ENCODE data around the gene NCK2.

NCK2 gene

DNA sequence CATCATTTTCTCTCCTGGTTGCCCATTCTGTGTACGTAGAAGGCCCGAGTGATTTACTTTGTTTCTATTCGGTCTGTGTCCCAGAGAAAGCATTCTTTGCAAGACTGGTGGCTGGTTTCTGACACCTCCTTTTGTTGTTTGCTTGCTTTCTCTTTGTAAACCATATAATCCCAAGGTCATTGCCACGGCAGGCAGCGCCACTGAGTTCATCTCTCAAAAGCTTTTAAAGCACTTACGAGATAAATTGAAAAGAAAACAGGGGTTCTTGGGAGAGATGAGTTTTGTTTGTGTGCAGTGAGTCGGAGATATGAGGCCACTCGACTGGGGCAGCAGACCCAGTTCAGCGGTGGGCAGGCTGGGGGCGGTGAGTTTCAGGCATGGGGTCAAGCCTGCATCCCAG is 137.6 kb downstream of the NCK2 start:
- TF ChIP-seq, protein P1, sequence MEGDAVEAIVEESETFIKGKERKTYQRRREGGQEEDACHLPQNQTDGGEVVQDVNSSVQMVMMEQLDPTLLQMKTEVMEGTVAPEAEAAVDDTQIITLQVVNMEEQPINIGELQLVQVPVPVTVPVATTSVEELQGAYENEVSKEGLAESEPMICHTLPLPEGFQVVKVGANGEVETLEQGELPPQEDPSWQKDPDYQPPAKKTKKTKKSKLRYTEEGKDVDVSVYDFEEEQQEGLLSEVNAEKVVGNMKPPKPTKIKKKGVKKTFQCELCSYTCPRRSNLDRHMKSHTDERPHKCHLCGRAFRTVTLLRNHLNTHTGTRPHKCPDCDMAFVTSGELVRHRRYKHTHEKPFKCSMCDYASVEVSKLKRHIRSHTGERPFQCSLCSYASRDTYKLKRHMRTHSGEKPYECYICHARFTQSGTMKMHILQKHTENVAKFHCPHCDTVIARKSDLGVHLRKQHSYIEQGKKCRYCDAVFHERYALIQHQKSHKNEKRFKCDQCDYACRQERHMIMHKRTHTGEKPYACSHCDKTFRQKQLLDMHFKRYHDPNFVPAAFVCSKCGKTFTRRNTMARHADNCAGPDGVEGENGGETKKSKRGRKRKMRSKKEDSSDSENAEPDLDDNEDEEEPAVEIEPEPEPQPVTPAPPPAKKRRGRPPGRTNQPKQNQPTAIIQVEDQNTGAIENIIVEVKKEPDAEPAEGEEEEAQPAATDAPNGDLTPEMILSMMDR (IDR thresholded peaks at IDR 0.05; ENCODE audit: low read depth, low read length, missing control alignments): no peak
- H3K4me3 ChIP-seq (ENCODE audit: low read depth, low read length): no peak overlapping the region
- no peak for DNase-seq (ENCODE audit: low read depth)

DNA sequence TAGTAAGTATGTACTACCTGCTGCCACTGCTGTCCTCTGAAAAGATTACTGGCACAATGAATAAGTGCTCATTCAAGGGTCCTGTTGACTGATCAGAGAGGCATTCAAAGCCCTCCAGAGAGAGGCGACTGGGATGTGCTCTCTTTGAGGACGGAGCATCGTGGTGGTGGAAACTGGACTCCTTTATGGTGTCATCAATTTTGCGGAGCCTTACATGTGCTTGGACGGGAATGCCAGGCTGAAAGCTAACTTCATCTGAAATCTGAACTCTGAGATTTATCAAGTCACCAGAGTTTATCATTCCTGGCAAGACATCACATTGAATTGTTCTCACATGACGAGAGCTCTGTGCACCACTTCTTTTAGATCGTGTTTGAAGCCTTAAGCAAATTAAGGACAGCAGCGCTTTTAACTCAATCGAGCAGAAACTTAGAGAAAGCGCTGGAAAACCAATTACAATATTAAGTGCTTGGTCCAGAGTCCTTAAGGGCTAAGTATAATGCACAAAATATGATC is 138.3 kb downstream of the NCK2 start:
- DNase-seq (ENCODE audit: low read depth): no peak
- TF ChIP-seq, protein P1 (IDR thresholded peaks at IDR 0.05; ENCODE audit: low read depth, low read length, missing control alignments): no peak
- H3K4me3 ChIP-seq (ENCODE audit: low read depth, low read length): no peak overlapping the region

DNA sequence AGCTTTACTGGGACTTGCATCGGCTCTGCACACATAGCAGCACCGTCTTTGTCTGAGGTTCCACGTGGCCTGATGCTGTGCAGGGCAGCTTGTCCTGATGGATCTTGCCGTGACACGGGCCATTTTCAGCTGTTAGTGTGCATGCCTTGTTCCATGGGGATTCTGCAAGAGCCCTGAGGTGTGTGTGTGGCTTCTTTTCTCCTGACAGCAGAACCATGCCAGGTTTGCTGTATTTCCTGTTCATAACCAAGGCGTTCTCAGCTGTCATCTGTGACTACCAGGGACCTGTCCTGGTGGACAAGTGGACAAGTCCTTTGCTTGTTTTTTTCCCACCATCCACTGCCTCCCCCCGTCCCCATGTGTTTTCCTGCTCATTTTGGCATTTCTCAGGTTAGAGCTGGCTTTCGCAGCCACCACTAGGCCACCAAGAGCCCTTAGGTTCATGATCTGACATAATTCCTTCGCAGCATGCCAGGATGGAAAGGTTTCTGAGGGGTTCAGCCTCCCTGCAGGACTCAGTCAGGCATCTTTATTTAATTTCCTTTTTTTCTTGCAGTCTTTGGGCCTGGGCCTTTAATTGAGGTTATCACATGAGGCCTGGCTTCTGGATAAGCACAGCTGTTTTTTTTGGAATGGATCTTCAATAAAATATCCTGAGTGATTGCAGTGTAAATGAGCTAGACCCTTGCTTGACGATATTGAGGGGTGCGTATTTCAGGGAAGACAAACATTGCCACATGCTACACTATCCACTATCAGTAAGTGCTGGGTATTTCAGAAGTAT is 139.4 kb downstream of the NCK2 start:
- TF ChIP-seq, protein P1 (IDR thresholded peaks at IDR 0.05; ENCODE audit: low read depth, low read length, missing control alignments): no peak
- H3K4me3 ChIP-seq (ENCODE audit: low read depth, low read length): no peak overlapping the region
- no peak for DNase-seq (ENCODE audit: low read depth)

DNA sequence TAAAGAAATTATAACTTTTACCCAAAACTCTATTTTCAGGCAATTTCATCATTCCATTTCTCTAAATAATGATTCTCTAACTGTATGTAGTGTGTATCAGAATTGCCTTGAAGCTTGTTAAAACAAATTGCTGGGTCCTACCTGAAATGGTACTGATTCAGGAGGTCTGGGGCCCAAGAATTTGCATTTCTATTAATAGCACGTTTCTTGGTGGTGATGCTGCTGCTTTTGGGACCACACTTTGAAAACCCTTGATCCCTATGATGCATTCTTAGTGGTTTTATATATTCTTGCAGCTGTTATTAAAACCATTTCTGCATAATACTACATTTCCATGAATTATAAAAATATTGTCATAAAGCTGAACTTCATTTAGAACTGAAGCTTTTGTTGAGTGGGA is 140.7 kb downstream of the NCK2 start:
- H3K4me3 ChIP-seq (ENCODE audit: low read depth, low read length): no peak overlapping the region
- TF ChIP-seq, protein P1 (IDR thresholded peaks at IDR 0.05; ENCODE audit: low read depth, low read length, missing control alignments): no peak
- no peak for DNase-seq (ENCODE audit: low read depth)

DNA sequence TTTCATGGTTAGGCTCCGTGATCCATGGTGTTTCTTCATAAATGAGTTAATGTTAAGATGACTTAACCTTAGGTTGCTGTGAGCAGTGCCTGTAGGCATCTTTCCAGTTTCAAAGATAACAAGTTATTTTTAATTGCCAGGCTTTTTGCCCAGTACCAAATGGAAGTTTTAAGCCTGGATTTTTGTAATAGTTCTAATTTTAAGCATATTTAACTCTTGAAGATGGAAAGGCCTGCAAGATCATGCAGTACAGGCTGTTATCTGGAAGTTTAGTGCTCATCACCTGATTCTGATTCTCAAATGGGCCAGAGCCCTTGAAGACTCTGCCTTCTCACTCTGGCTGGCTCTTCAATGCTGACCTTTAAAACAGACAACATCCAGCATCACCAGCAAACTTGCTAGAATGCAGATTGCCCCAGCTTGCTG is 141.3 kb downstream of the NCK2 start:
- TF ChIP-seq, protein P1 (IDR thresholded peaks at IDR 0.05; ENCODE audit: low read depth, low read length, missing control alignments): no peak
- H3K4me3 ChIP-seq (ENCODE audit: low read depth, low read length): no peak overlapping the region
- DNase-seq (ENCODE audit: low read depth): no peak

DNA sequence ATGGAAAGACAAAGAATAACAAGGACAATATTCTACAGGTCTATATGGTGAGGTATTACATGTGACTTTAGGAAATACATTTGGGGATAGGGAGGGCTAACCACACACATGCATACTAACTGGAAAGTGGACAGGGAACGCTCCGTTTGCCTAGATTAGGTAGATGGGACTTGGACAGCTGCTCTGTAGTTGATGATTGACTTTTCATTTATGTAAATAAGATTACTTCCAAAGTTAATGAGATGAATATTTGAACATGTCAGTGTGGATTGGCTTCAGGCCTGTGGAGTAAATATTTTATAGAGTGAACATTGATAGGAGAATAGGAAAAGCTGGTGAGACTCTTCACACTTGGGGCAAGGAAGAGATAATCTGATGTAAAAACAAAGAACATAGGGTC is 142.0 kb downstream of the NCK2 start:
- H3K4me3 ChIP-seq (ENCODE audit: low read depth, low read length): no peak overlapping the region
- TF ChIP-seq, protein P1 (IDR thresholded peaks at IDR 0.05; ENCODE audit: low read depth, low read length, missing control alignments): no peak
- no peak for DNase-seq (ENCODE audit: low read depth)

DNA sequence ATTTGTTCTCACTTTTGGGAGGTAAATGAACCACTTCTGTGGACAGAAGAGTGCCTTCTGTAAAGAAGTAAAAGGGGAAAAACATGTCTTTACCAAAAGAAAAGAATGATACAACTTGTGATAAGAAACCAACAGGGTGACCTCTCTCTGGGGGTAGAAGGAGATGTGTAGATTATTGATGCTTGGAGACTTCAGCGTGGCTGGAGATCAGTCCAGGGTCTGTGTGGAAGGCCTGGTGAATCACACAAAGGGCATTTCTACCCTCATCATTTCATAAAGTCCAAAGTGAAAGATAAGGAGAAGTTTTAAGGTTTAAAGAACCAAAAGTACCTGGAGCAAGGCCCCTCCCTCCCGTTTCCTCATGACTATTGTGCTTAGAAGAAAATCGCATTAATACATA is 142.5 kb downstream of the NCK2 start:
- no peak for DNase-seq (ENCODE audit: low read depth)
- no peak overlapping the region for H3K4me3 ChIP-seq (ENCODE audit: low read depth, low read length)
- TF ChIP-seq, protein P1 (IDR thresholded peaks at IDR 0.05; ENCODE audit: low read depth, low read length, missing control alignments): no peak
